Right renal pelvis (tissue), 4 donors: ENCODE measurements around the gene TCHP. TPM values are rescaled to one million over a fixed set of nuclear protein-coding genes. Genes with fewer than 3 reads are reported as not detected.
"Not testable (repeated sequence)": the region's sequence is repeated elsewhere in the genome, so short reads cannot be mapped to it uniquely, and the experiment has no call there.

Experiments
- DNase-seq, 4 donors: peaks; one replicate each; pipeline ENCODE4 v3.0.0-alpha.2; 2013; ENCODE audit warnings: low read depth in 4 of 4, low spot score in 3 of 4, missing footprints in 1 of 4
- polyA plus RNA-seq, 4 donors: library from polyadenylated mRNA; unstranded; fragments of 120-200 nt; gene quantifications; one replicate each; pipeline ENCODE4 v1.2.1, GENCODE V29; 2013; ENCODE audit not compliant: insufficient read length in 4 of 4

TCHP gene
- polyA plus RNA-seq, 4 donors, result 19.5 to 22.4 (median 20.4) TPM

GRCh38 chr12:109902891-109903418, 2.9 kb downstream of the TCHP start:
- no peak for DNase-seq

DNA sequence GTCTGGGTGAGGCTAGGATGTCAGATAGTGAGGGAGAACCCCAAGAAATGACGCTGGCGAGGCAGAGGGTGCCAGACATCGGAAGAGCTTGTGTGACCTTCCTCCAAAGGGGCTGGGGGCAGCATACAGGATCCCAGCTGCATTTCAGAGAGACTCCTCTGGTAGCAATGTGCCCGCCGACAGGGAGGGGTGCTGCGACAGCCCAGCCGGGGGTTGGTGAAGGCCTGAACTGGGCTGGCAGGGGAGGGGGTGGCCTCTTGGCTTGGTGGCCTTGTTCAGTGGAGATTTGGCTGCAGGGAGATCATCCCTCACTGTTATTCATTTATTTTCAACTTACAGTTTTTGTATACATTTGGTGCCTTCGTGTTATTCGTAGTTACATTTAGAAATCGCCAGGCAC, 5.2 kb downstream of the TCHP start:
- DNase-seq, result no peak

DNA sequence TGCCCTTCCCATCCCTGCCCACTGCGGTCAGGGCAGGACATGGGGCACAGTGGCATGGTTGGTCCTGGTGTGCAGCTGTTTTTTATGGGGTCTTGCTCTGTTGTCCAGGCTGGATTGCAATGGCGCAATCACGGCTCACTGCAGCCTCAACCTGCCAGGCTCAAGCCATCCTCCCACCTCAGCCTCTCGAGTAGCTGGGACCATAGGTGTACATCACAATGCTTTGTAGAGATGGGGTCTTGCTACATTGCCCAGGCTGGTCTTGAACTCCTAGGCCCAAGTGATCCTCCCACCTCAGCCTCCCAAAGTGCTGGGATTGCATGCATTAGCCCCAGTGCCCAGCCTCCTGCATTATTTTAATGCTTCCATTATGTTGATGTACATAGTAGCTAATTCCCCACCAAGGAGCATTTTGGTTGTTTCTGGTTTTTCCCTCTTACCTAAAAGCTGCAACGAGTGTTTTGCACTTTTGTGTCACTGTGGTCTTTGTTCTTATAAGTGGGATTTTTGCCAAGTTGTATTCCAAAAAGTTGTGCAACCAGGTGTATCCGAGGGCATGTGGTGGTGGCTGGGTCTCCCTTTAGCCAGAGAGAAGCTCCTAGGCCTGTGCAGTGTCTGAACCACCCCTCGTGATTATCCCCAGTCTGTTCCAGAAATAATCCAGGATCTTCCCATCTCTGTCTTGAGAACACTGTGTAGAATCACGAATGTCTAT, 10.3 kb downstream of the TCHP start:
- DNase-seq, result no peak

- DNase-seq, result no peak
Observed at GRCh38 chr12:109910969-109911348, 10.9 kb downstream of the TCHP start.

- DNase-seq, result no peak
Observed at GRCh38 chr12:109912855-109913321, 12.8 kb downstream of the TCHP start.

- no peak for DNase-seq
Observed at GRCh38 chr12:109914461-109914860, 14.4 kb downstream of the TCHP start.

DNA sequence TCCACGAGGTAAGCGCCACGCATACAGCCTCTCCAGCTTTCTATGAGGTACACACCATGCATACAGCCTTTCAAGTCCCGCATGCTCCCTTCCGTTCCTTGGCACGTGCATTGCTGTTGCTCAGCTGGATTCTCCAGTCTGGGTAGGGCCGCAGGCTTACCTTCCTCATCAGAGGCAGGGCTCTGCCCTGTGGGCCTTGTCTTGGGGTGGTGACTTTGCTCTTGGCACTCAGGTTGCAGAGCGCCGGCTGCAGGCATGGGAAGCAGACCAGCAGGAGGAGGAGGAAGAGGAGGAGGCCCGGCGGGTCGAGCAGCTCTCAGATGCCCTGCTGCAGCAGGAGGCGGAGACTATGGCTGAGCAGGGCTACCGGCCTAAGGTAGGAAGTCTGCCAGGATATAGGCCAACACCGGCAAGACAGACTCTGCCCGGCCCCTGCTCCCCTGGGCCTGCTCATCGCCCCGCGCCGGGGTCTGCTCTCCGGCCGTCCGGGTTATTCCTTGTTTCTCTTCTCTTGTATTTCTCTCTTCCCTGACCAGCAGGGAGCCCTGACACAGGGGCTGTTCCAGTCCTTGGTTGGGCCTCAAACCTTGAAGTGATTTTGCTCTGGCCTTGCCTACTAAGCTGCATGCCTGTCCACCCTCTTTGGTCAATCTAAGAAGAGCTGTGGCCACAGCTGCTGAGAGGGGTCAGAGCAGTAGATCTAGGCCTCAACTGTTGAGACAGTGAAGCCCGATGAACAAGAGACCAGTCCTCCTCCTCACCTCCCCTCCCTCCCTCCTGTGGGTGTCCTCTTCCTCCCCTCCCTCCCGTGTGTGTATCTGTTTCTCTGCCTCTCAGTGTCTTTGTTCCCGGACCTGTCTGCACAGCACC, 15.3 kb downstream of the TCHP start:
- no peak for DNase-seq

DNA sequence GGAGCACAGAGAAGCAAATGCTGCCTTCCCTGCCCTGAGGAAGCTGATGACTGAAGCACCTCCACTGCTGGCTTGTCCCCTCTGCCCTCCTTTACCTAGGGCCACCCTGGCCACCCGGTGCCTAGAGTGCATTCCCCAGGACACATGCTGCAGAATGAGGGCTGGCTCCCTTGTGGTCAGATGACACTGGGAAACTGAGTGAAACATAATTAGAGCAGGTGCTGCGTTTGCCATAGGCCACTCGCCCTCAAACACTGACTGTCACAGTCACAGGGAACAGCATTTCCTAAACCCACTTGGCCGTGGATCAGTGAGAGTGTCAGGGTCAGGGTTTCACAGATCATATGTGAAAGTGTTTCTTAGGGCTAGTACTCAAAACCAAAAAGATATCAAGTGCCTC, 16.0 kb downstream of the TCHP start:
- no peak for DNase-seq

DNA sequence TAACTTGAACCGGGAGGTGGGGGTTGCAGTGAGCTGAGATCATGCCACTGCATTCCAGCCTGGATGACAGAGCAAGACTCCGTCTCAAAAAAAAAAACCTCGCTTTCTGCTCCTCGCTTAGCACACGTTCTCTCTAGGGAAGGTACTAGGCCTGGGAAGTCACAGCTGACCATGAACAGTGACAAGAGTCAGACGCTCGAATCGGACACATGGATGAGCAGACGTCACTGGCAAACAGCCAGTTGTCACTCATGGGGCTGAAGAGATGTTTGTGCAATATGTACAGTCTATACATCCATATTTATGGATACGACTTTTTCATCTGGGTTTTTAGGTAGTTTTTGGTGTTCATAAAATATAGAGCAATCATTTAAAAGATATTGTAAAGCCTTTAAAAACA, 19.4 kb downstream of the TCHP start:
- DNase-seq, result no peak

DNA sequence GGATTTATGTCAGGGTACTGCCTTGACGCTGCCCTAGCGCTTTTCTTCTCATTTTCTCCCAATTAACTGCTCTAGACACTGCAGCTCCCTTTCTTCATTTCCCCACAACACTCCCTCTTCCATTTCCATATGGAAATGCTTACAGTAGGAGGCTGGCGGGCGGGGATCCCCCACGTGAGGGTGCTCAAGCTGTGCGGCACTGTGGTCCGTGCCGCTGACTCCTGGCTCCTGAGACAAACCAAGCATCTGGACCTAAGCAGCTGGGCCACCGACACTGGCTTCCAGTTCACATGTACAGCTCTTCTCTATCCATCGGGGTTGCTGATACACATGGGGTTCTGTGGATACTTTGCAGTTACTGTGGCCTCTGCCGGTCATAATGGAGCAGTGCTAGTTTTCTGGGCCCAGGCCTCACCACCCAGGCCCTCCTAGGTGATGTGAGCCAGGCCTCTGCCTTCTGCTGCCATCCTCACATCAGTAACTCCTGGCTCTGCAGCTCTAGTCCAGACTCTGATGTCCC, 20.2 kb downstream of the TCHP start:
- no peak for DNase-seq

GRCh38 chr12:109921982-109922381, 21.9 kb downstream of the TCHP start:
- no peak for DNase-seq

GRCh38 chr12:109923038-109923437, 23.0 kb downstream of the TCHP start:
- no peak for DNase-seq

GRCh38 chr12:109923481-109924245, 23.6 kb downstream of the TCHP start:
- no peak for DNase-seq

DNA sequence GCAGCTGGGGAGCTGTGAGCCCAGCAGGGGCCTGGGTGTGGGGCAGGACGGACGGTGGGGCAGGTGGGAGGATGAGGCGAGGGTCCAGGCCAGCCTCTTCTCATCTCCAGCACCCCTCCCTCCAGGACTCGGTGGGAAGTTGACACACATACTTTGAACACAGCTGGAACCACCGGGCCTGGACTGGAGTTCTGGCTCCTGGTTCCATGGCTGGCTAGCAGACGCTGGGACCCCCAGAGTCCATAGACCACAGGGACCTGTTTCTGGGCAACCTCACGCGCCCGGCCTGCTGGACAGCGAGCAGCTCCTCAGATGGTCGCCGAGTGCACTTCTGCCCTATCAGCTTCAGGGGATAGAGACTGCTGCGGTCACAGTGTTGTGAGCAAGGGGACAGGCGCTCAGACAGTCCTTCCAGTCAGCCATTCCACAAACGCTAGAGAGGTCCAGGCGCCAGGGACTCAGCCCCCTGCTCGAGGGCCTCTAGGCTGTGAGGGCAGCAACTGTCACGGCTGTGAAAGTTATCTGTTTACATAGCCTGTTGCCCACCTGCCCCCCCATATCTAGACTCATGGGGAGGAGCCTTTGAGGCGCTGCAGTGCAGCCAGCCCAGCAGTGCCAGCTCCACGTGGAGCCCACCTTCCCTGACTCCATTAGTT, 25.2 kb downstream of the TCHP start:
- no peak for DNase-seq

DNA sequence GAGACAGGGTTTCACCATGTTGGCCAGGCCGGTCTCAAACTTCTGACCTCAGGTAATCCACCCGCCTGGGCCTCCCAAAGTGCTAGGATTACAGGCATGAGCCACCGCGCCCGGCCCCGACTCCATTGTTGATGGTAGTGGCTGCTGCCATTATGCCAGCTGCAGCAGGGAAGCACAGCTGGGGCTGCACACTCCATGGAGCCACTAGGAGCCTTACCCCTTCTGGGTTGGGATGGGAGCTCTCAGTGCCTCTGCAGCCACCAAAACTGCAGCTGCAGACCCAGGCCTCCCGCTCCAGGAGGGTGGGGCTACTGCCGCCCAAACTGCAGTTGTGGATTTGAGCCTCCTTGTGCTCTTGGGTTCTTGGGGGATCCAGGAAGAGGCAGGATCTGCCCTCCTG, 25.9 kb downstream of the TCHP start:
- no peak for DNase-seq

GRCh38 chr12:109926488-109927210, 26.6 kb downstream of the TCHP start:
- DNase-seq, result no peak

GRCh38 chr12:109927622-109928021, 27.5 kb downstream of the TCHP start:
- no peak for DNase-seq

DNA sequence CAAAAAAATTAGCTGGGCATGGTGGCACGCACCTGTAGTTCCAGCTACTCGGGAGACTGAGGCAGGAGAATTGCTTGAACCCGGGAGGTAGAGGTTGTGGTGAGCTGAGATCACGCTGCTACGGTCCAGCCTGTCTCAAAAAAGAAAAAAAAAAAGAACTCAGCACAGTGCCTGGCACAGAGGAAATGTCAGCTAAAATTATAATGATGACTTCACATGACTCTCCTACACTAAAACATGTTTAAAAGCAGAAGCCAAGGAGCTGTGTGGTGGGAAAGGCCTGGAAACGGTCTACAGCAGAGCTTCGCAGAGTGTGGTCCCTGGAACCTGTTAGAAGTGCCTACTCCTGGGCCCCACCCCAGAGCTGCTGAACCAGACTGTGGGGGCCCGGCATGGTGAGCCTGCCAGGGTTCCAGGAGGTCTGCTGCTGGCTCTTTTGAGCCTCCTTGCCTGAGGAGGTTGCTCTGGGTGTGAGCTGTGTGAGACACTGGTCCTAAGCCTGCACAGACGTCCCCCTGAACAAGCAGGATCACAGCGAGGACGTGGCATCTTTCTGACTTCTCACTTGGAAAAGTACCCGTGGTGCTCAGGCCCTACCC, 28.1 kb downstream of the TCHP start:
- no peak for DNase-seq

- DNase-seq, result not testable (repeated sequence)
Observed at GRCh38 chr12:109929326-109929725, 29.3 kb downstream of the TCHP start.
